Measurements from ENCODE around the gene FAM89B.

- TF ChIP-seq POLR2A (IDR thresholded peaks at IDR 0.05; ENCODE audit: low read depth, low read length) (peak; percentile 60), MAX (IDR thresholded peaks at IDR 0.05; ENCODE audit: insufficient read depth, insufficient read length) (no peak), CTCF (IDR thresholded peaks at IDR 0.05; ENCODE audit: extremely low read depth in 1 of 2, insufficient read depth in 1 of 2, low read depth in 1 of 2, low read length in 2 of 2) (no peak), POLR2AphosphoS5 (IDR thresholded peaks at IDR 0.05; ENCODE audit: insufficient read depth, low read depth, low read length) (no peak), MYC (IDR thresholded peaks at IDR 0.05; ENCODE audit: low read depth, low read length) (no peak), EZH2 (IDR thresholded peaks at IDR 0.05; ENCODE audit: borderline replicate concordance, low read depth, low read length, severe bottlenecking) (no peak), JUN (IDR thresholded peaks at IDR 0.05; ENCODE audit: borderline replicate concordance, insufficient read depth, insufficient read length, low read depth) (no peak)
Measured at GRCh38 chr11:65574811-65575567, 2.7 kb downstream of the FAM89B start.

Data from endothelial cell of umbilical vein (primary cell).